Hematopoietic multipotent progenitor cell treated with erythropoietin and hydrocortisone succinate and interleukin-3 and kit ligand, for 17 days (in vitro differentiated cells): ENCODE data around the gene CARD14.
"Not testable (repeated sequence)": the region's sequence is repeated elsewhere in the genome, so short reads cannot be mapped to it uniquely, and the experiment has no call there.

ENCODE experiments used
- DNase-seq: peaks from one replicate; pipeline ENCODE4 v3.0.0-alpha.2; 2015; ENCODE audit warnings: low spot score

CARD14 gene

GRCh38 chr17:80227156-80227555 is 57.3 kb downstream of the CARD14 start:
- no peak for DNase-seq

GRCh38 chr17:80227666-80228065 is 57.8 kb downstream of the CARD14 start:
- DNase-seq = no peak

DNA sequence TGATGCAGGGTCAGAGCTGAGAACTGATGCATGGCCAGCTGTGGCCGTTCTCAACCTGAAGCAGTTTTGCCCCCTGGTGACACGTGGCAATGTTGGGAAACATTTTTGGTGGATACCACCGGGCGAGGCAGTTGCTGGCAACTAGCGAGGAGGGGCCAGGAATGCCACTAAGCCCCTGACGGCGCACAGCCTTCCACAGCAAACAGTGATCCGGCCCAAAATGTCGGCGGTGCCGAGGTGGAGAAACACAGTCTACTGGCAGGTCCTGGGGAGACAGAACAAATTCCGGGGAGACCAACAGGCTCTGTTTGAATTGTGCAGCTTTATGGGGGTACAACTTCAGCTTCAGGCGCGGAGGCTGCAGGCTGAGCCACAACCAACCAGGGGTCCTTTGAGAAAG is 58.6 kb downstream of the CARD14 start:
- DNase-seq = no peak

DNA sequence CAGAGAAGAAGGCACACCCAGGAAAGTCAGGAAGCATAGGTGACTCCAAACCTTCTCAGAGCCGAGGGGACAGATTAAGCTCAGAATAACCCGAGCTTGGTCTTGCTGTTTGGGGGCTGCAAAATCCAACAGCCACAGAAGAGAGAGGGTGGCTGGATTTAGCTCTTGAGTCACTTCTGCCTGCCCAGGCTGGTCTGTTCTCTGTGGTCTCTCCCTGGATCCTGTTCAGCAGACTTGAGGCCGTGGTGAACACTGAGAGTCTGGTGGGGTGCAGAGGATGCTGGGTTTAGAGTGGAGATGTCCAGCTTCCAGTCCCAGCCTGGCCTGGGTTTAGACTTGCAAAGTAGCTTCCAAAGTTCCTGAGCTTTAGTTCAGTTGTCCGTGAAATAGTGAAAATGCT is 59.2 kb downstream of the CARD14 start:
- DNase-seq = no peak

DNA sequence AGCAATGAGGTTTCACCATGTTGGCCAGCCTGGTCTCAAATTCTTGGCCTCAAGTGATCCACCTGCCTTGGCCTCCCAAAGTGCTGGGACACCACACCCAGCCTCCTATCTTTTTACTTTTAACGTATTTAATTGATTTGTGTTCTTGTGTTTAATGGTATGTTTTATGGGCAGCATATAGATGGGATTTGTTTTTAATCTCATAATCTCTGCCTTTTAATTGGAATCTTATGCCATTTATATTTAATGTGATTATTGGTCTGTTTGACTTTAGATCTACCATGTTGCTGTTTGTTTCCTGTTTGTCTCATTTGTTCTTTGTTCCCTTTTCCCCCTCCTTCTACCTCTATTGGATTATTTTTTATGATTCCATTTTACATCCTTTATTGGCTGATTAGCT is 62.6 kb downstream of the CARD14 start:
- DNase-seq = no peak

DNA sequence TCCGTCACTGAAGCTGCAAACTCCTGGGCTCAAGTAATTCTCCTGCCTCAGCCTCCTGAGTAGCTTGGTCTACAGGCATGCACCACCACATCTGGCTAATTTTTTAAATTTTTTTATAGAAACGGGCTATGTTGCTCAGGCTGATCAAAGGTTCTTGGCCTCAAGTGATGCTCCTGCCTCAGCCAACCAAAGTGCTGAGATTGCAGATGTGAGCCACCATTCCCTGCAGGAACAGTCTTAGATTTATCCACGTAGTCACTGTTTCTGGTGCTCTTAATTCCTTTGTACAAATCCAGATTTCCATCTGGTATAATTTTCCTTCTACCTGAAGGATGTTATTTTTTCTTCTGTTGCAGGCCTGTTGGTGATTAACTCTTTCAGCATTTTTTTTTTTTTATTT is 63.4 kb downstream of the CARD14 start:
- no peak for DNase-seq

GRCh38 chr17:80236911-80237310 is 67.1 kb downstream of the CARD14 start:
- DNase-seq = no peak

- DNase-seq = no peak
These were observed 67.6 kb downstream of the CARD14 start for GRCh38 chr17:80237386-80237785.

DNA sequence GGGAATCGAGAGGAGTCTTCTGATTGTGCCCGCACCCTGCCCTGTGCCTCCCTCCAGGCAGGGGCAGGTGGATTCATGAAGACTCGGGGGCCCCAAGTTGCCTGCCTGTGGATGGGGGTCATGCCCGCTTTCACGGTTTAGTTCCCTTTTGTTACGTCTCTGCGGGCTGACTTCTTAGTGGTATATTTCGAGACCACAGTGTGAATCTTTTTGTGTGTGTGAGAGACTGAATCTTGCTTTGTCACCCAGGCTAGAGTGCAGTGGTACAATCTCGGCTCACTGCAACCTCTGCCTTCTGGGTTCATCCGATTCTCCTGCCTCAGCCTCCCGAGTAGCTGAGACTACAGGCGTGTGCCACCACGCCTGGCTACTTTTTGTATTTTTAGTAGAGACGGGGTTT is 72.7 kb downstream of the CARD14 start:
- DNase-seq = no peak

DNA sequence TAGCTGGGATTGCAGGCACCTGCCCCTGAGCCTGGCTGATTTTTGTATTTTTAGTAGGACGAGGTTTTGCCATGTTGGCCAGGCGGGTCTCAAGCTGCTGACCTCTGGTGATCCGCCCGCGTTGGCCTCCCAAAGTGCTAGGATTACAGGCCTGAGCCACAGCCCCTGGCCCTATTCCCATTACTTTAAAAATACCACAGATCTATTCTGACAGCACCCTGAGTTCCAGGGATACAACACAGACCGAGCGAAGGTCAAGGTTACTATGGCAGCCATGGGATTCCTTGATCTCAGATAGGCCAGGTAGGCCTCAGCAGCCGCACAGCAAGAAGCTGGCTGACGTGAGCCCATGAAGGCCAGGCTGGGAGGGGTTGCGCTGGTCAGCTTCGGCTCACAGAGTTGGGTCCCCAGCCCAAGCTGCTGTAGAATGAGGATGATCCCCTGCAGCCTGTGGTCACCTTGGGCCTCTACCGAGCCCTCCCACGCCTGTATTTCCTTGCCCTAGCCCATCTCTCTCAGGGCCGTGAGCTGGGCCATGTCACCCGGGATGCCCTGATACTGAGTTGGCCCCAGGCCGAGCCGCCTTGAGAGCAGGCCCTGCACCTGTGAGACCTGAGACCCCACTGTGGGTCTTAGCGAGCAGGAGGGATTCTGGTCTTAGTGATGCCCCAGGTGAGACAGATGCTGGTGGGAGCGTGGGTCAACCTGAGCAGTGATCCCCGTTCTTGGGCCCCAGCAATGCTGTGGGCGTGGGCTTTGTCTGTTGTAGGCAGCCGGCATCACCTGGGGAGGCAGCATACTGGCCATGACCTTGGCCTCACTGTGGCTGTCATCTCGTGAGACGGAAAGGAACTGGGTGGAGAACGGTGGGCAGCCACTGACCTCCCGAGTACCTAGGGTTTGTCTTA is 74.0 kb downstream of the CARD14 start:
- no peak for DNase-seq

- not testable (repeated sequence) for DNase-seq
These were observed 74.6 kb downstream of the CARD14 start for GRCh38 chr17:80244448-80244847.

- no peak for DNase-seq
These were observed 75.2 kb downstream of the CARD14 start for GRCh38 chr17:80244871-80245509.

DNA sequence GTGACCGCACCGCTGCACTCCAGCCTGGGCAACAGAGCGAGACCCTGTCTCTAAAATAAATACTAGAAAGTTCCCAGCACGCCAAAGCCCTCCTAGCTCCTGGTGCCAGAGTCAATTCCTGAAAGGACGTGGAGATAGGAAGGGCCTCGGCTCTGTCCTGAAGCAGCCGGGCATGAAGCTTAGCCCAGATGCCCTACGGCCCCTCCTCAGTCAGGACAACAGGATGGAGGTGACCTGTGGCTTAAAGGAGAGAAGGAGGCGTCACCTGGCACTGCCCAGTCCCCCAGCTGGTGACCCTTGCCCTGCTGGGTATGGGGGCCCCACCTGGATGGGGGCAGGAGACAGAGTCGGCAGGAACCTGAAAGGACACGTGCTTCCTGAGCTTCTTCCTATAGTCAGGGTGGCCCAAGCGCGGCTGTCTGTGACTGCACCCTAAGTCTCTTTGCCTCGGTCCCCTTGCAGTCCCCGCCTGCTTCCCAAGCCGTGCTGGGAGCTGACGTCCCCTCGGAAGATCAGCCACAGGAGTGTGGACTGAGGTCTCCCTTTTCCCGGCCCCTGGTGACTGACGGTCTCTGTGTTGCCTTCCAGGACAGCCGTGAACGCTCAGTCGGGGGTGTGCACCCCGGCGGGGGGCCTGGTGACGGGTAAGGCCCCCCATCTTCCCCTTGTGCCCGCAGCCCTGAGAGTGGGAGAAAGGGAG is 75.9 kb downstream of the CARD14 start:
- no peak for DNase-seq

DNA sequence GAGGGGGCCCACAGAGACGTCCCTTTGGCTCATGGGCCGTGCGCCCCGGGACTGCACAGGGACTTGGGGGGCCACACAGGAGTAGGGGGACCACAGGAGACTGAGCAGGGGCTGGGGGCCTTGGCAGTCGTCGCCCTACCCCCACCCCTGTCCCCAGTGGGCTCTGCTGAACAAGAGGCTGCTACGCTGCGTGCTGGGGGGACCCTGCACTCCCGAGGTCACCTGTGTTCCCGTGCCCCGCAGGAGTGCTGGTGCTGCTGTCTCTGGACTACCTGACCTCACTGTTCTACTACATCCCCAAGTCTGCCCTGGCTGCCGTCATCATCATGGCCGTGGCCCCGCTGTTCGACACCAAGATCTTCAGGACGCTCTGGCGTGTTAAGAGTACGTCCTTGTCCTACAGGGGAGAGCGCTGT is 76.4 kb downstream of the CARD14 start:
- DNase-seq = no peak

DNA sequence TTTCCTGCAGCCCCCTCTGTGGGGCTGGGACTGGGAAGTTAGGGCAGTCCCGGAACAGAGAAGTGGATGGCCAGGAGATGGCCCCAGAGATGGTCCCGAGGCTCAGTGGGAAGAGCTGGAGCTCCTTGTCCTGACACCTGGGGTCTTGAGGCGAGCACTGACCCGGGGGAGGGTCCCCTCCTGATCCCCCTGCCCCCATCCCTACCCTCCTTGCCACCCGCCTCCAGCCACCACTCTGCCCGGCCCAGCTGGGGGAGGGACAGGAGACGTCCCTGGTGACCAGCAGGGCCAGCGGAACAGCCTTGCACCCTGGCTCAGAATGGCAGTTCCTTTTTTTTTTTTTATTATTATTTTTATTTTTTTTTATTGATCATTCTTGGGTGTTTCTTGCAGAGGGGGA is 76.9 kb downstream of the CARD14 start:
- no peak for DNase-seq

GRCh38 chr17:80247561-80247960 is 77.7 kb downstream of the CARD14 start:
- DNase-seq = no peak

- DNase-seq = no peak
These were observed 78.4 kb downstream of the CARD14 start for GRCh38 chr17:80248001-80248893.

- DNase-seq = no peak
These were observed 79.3 kb downstream of the CARD14 start for GRCh38 chr17:80248894-80249710.

- DNase-seq = no peak
These were observed 82.1 kb downstream of the CARD14 start for GRCh38 chr17:80251966-80252365.

DNA sequence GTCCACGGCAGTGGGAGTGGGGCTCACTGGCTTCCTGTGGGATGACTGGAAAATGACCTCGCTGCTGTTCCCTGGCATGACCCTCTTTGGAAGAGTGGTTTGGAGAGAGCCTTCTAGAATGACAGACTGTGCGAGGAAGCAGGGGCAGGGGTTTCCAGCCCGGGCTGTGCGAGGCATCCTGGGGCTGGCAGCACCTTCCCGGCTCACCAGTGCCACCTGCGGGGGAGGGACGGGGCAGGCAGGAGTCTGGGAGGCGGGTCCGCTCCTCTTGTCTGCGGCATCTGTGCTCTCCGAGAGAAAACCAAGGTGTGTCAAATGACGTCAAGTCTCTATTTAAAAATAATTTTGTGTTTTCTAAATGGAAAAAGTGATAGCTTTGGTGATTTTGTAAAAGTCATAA is 83.0 kb downstream of the CARD14 start:
- DNase-seq = peak; percentile 78
